GM21423 (cell line): Measurements from ENCODE around the gene CCBE1.

Experiments
- ATAC-seq: cut with Tn5 transposase; IDR thresholded peaks from one replicate; pipeline ENCODE4 v1.9.1; 2021; ENCODE audit warnings: mild to moderate bottlenecking, moderate library complexity; ENCODE audit not compliant: unreplicated experiment

Gene CCBE1

DNA sequence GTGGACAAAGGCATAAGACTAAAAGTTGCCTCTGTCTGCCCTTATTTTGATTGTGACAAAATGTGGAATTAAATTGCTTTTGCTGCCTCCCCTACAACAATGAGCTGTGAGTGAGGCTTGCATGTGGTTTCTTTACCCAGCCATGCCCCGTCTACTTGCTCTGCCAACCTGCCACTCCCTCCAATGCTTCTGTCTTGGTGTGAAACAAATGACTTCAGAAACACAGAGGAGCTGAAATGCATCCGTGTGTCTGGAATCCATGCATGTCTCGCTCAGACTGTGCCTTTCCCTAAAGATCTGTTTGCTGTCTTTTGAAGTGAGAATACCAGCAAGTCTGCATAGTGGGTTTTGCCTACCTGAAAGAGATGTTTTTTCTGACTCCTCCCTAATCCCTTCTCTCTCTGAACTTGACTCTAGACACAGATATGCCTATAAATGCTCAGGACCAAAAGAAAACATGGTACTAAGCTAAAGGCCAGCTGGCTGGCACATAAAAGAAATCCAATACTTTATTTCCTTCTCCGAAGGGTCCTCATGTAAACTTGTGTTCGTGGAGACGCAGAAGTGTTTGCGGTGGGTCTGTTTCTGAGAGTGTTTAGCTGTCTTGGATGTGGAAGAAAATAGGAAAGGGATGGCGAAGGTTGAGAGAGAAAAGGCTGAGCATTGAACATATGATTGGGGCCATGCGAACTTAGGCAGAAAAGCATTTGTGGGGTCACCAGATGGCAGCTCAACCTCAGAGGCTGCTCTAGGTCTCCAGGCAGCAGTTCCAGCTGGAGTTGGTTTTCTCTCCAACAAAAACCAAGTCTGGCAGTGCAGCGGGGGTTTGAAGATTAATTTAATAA, 120.5 kb downstream of the CCBE1 start:
- ATAC-seq, result no peak

DNA sequence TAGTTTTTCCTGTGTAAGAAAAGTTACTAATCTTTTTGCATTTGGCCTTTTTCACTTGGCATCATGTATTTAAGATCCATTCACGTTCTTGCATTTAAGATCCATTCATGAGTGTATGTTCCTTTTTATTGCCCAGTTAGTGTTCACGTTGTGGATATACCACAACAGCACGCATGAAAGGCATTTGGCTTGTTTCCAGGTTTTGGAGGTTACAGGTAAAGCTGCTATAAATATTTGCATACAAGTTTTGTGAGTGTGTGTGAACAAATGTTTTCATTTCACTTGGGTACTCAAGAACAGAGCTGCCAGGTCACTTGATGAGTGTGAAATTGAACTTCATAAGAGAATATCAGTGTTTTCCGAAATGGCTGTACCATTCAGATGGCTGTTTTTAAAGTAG, 121.2 kb downstream of the CCBE1 start:
- no peak for ATAC-seq

DNA sequence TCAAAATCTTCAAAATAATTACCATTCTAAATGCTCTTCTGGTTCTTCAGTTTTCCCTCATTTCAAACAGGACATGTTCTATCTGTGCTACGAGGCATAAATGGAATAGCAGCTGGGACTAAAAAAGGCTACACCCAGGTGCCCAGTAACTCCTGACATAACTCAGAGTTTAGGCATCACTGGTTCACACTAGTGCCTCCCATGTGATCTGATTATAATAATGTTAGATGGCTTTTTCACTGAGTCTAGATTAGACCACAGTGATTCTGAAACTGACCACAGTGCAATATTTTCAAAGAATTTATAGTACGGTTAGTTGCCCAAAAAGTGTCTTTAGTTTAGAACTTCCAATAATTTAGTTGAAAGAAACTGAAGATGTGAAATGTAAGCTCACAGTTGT, 123.3 kb downstream of the CCBE1 start:
- ATAC-seq, result no peak

DNA sequence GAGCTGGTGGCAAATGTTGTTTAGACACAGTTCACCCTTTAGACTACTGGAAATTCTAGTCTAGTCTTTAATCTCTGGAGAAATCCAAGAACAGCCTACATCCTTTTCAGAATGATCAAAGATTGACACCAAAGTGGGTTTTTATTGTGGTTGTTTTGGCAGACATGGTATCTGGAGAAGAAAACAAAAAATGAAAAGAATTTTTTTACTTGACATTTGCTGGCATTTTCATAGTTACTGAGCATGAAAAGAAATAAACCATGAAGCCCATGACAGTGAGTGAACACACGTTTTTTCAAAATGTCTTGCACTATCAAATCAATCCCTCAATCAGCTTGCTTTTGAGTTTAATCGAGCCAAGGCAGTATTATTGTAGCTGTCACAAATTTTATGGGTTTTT, 125.3 kb downstream of the CCBE1 start:
- no peak for ATAC-seq

DNA sequence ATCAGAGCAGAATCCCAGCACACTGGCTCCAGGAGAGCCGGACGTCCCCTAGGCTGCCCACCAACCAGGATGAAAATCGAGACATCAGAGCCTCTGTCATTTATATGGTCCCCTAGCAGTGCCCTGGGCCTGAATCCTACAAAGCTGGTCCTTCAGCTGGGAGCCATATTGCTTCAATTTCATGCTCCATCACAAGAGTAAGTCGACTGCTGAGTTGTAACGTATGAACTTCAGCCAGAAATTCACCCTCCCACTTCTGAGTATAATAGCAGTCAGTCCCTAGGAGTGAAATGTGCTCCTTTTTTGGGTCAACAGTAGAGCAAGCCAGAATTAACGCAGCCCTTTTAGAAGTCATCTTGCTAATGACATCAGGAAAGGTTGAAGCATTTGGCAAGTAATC, 126.4 kb downstream of the CCBE1 start:
- ATAC-seq, result no peak

DNA sequence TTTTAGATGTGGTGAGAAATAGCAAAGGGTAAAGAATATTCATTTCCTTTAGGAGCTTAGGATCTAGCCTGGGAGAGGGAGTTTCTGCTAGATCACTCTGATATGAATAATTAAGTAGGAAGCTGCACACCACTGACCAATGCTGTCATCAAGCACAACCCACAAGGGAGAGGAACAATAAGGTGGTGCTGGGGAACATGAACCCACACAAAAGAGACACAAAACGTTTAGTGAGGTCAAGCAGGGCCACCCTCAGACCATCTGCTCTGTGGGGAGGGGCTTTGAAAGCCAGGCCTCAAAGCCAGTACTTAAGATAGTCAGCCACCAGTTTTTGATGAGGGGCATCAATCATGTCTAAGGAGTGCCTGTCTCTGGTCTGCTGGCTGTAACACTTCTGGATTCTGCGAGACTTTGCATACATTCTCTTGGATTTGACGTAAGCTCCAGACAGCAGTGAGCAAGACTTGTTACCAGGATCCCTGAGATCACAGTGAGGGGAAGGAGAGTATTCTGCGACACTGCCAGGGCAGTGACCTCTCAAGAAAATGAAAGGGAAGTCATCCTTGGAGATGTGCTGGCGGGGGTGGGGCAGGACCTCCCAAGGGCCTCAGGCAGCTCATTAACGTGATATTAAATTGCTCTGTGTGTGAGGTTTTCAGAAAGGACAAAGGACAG, 127.0 kb downstream of the CCBE1 start:
- no peak for ATAC-seq

DNA sequence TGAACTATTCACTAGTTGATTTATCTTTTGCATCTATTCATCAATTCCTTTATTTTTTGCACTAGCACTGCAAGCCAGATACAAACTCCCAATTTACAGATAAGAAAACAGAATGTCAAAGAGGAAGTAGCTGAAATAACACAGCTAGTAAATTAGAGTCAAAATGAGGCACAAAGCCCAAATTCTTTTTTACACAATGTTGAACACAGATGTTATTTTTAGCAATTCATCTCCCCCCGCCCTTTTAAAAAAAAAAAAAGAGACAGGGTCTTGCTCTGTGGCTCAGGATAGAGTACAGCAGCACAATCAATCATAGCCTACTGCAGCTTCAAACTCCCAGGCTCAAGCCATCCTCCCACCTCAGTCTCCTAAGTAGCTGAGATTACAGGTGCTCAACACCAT, 127.8 kb downstream of the CCBE1 start:
- ATAC-seq, result no peak

DNA sequence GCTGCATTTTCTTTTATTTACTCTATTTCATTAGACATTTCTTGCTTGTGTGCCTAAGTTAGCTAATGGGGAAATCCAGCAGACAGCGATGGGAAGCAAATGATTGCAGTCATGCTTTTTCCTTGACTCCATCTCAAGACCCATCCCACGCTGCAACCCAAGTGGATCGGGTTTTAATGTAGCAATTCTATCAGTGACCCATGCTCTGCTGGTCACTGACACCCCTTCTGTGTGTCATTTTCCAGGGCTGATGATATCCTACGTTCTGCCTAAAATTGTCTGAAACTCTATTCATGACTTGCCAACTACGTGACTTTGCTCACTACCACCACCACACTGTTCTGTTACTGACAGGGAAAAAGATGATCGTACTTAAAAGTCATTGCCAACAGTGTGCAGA, 129.8 kb downstream of the CCBE1 start:
- ATAC-seq, result no peak

DNA sequence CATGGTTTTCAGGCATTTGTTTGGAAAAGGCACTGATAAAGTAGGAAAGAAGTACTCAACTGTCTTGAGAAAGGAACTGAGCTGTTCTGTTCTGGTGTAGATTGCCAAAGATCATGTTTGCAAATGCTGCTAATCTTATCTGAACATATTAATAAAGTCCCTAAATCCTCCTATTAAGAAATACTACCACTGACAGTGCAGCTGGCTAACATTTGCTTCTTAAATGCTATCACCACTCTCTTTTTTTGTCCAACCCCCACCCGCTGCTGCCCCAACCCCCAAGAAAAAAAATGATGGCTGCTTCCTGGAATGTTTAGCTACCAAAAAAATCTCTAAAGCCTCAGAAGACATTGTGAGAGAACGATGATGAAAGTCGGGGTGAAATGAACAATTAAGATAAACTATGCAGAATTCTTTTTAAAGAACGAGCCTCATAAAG, 130.7 kb downstream of the CCBE1 start:
- ATAC-seq, result no peak

DNA sequence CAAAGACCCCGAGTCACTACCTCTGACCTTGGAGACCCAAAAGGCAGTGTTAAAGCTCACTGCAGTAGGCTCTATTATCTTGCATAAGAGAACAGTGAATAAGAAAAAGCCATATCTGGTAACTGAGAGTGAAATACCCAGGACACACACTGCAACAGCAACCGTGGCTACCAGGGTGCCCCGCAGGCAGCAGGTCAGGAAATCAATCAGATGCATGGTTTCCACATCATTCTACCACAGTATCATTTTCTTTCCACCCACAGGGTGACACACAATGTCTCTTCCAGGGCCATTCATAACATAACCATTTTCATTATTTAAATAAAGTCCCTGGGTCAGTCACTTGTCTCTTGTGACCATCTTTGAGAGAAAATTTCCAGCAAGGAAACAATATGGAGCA, 131.3 kb downstream of the CCBE1 start:
- no peak for ATAC-seq

DNA sequence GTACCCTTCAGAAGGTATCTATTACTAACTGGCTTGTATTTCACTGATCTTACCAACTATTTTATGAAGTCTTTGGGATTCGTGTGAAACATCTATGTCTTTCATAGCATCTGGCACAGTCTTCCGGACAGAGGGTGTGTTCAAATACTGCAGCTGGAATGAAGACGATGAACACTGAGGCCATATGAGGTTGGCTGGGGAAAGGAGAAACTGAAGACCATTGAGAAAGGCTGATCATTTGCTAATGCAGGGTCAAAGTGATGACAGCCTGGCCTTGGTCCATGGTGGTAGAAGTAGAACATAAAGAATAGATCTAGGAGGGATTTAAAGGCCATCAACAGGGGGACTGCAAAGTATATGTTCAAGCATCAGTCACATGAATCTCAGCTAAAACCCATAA, 132.7 kb downstream of the CCBE1 start:
- no peak for ATAC-seq

DNA sequence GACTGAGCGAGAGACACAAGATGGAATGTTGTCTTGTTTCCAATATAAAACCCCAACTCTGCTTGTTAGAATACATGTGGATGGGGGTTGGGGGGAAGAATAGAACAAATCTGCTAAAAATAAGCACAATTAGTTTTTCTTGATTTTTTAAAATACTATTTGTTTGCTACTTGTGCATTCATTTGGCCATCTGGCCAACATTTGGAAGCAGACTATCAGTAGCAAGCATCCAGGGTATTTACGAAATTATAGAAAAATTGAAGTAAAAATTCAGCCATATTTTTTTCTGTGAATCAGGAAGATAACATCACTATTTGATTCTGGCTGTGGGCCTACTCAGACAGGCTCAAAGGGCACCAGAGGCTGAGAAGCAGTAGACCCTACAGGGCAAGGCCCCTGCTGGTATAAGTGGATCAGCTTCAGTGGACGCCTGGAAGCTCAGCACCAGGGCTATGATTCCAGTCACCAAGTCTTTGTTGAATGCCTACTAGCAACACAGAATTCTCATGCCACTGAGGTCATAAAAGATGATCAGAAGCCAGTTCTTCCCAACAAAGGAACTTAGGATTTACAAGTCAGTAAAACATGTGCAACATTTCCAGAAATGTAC, 133.9 kb downstream of the CCBE1 start:
- ATAC-seq, result no peak

DNA sequence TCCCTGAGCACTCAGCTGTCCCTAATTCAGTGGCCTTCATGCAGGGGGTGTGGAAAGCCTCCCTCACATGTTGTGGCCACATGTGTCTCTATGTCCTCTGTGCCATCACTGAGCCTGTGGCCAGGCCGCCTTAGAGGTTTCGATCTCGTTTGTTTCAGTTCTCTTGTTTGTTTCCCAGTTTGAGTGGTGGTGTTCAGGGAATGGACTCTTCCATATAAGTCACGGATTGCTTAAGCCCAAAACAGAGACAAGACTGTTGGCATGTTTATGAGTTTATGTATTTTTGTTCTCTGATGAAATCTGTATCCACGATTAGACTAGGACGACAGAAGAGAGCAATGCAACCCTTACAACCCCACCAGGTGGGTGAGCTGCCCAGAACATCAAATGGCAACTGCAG, 134.5 kb downstream of the CCBE1 start:
- ATAC-seq, result no peak

DNA sequence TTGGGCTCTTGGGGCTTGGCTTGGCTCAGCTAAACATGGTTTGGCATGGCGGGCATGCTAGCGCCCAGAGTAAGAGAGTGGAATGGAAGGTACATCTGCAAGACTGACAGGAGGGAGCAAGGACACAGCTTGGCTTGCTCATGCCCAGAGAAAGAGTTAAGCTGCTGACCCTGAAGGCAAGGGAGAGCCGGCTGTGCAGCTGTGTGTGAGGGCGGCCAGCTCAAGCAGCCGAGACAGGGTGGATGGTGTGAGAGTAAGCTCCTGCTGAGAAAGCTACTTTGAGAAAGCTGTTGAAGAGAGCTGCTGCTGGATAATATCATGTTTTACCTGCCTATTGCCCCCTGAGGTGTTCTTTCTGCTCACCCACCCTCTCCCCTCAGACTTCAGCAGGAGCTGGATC, 135.6 kb downstream of the CCBE1 start:
- ATAC-seq, result no peak

DNA sequence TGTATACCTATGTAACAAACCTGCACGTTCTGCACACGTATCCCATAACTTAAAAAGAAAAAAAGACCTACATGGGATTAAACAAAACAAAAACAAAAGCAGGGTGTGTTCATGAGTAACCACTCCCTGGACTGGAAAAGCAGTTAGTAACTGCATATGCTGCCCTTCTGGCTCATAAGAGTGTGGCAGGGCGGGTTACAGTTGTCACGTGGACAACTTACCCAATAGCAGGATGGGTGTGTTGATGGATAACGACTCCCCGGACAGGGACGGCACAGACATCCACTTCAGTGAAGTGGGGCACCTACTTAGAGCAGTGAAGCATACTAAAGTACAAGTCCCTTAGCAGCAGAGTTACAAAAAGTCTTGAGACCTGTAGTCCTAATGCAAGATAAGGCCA, 136.7 kb downstream of the CCBE1 start:
- ATAC-seq, result no peak

DNA sequence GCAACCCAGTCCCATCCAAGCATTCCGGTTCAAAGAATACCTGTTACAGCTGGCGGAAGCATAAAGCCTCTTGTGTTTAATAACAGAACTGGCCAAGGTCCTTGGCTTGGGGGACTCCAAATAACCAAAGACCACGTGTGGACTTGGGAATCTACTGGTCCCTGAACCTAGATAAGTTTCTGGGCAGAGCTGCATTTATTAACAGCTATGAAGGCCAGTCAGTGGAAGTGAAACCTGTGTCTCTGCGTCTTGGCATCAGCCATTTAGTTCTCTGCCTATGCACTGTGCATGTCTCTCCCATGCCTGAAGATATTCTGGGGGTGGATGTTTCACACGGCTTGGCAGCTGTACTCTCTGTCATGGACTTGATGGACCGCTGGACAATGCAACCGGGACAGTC, 137.7 kb downstream of the CCBE1 start:
- ATAC-seq, result no peak

DNA sequence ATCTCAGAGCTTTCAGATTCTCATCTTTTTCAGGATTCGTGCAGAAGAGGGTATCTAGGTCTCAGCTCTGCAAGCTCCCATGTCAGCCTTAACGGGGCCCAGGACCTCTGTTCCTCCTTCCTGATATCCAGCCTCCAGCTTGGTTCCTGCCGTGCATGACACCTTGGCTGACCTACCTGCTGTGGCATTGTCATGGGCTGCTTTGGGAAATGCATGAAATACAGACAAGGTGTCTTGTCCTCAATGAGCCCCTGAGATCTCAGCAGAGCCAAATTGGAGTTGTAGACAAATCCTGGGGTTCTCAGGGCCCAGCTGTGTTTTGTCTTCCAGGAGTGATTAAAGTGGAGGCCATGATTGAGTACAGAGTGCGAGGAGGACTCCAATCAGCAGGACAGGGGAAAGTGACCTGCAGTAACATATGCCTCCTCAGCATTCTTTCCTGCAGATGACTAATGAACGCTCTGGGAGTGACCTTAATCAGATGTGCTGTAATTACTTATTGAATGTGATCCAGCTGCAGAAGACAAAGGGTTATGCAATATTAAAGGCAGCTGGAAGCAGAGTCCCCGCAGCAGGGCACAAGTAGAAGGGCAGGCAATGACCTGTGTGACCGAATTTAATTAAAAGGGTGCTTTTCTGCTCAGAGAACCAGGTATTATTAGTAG, 141.1 kb downstream of the CCBE1 start:
- no peak for ATAC-seq

DNA sequence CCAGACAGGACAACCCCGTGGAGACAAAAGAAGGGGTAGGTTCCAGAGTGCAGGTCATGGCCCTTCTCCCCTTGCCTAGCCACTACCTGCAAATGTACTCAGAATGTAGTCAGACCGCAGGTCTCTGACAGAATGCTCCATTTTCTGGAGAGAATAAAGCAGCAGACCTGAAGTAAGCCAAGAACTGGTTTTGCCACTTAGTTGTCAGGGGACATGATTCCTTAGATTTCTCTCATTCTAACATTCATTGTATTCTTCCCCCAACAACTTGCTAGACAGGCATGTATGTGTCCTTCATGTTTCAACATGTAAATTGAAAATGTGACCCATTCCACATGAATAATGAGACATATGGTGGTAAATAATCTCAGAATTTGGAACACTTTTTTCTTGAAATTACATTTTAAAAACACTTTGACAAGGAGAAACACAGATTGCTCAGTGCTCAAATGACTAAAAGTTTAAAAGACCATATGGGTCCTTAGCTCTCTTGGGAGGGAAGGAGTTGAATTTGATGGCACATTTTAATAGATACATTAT, 142.4 kb downstream of the CCBE1 start:
- no peak for ATAC-seq

DNA sequence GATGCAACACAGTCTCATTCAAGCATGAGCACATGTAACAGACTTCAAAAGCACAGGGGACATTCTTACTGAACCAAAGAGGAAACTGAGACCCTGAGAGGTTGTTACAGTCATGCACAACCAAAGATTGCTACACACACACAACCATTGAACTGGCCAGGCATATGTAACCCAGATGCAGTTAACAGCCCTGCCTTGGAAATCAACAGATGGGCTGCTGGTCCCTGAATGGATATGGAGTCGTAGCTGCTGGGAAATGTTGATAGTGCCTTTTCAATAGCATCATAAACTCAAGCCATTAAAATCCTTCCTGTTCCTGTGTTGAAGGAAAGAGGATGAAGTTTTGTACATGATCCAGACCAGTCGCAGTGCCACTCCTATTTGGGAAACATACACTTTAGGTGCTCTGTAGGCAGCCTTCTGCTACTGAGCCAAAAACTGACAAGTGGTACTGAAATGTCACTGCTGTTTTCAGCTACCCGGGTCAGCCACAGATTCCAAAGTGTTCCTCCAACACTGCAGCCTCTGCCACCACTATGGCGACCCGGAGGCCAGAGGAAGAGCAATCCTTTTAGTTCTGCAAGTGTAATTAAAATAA, 143.9 kb downstream of the CCBE1 start:
- ATAC-seq, result no peak

DNA sequence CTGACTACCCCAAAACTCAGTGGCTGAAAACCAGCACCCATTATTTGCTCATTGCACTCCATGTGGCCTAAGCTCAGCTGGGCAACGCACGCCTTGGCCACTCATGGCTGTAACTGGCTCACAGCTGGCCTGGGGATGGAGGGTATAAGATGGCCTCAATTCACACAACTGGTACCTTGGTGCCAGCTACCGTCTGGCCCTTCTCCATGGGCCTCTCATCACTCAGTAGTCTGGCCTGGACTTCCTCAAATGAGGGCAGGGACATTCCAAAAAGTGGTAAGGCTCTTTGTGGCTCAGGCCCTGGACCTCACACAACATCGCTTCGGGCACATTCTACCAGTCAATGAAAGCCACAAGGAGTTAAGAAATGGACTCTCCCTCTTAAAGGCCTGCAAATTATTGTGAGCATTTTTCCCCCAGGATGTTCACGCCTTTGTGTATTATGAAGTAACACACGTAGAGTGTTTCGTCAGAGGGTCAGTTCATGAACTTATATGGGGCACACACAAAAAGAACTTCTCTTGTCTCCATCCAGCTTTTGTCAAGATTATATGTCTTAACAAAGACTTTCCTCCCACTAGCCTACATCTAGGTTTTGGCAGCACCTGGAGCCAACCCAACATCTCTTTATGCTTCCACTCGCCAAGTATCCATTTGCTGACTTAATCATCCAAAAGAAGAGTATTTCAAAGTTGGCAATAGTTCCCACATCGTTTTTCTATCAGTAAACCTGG, 145.2 kb downstream of the CCBE1 start:
- ATAC-seq, result no peak
